ENCODE measurements around the gene IL12RB2.

Gene IL12RB2

GRCh38 chr1:67314696-67315095 lies 7.0 kb downstream of the IL12RB2 start:
- no peaks in the 10 kb centered on the region for H3K36me3 Mint-ChIP-seq (ENCODE audit: low read depth)
- H3K9me3 Mint-ChIP-seq: no peaks in the 10 kb centered on the region
- H3K4me3 Mint-ChIP-seq: no peak overlapping the region

DNA sequence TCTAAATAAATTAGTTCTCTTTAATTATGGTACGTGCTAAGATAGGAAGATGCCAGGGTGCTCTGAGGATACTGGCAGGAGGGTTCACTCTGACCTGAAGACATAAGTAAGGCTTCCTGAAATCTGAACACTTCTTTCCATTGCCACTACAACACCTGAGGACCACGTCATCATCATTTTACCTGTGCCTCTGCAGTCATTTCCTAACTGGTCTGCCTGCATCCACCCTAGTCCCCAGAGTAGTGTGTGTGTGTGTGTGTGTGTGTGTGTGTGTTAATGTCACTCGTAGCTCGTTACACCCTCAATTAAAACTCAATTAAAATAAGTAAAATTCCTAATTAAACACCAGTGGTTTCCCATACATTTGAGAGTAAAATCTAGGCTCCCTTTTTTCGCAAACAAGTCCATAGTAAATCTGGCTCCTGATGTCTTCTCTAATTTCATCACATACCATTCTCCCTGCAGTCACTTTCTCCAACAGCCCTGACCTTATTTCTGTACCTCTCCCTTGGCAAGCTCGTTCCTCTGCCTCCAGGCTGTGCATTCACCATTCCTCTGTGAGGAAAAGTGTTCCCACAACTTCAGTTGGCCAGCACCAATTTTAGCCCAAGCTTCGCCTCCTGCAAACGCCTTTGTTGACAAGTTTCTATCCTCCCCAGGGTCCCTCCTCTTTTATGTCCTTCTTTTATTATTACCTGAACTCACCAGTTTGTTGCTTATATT lies 8.7 kb downstream of the IL12RB2 start:
- no peak overlapping the region for H3K4me3 Mint-ChIP-seq
- H3K9me3 Mint-ChIP-seq: no peaks in the 10 kb centered on the region
- no peak for TF ChIP-seq CTCF (IDR thresholded peaks at IDR 0.05; ENCODE audit: unreplicated experiment in 3 of 3)
- no peaks in the 10 kb centered on the region for H3K4me1 Mint-ChIP-seq
- no peaks in the 10 kb centered on the region for H3K36me3 Mint-ChIP-seq (ENCODE audit: low read depth)
- peaks cover 14% of the 10 kb centered on the region for H3K27me3 Mint-ChIP-seq (ENCODE audit: low read depth)
- no peak overlapping the region for H3K27ac Mint-ChIP-seq

More at GRCh38 chr1:67314696-67315095, 7.0 kb downstream of the IL12RB2 start:
- no peak for TF ChIP-seq CTCF (IDR thresholded peaks at IDR 0.05; ENCODE audit: unreplicated experiment in 3 of 3)
- Mint-ChIP-seq H3K27me3 (ENCODE audit: low read depth) (peaks cover 20% of the 10 kb centered on the region), H3K4me1 (no peaks in the 10 kb centered on the region), H3K27ac (no peak overlapping the region)

DNA sequence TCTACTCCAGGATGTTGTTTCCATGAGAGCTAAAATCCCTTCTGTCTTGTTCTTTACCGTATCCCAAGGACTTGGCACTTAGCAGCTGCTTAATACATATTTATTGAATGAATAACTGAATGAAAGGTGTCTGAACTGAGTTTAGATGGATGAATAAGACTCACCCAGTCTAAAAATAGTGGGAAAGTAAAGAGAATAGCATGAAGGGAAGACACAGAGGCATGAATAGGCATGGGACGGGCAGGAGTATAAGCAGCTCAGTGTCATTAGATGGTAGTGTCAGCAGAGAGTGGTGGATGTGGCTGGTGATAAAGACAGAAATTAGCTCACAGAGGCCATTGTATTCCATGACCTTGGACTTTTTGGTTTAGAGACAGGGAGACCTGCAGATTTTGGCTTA lies 9.2 kb downstream of the IL12RB2 start:
- no peak for TF ChIP-seq CTCF (IDR thresholded peaks at IDR 0.05; ENCODE audit: unreplicated experiment in 3 of 3)
- Mint-ChIP-seq H3K9me3 (no peaks in the 10 kb centered on the region), H3K4me3 (no peak overlapping the region), H3K27me3 (ENCODE audit: low read depth) (peaks cover 13% of the 10 kb centered on the region), H3K36me3 (ENCODE audit: low read depth) (no peaks in the 10 kb centered on the region), H3K4me1 (no peaks in the 10 kb centered on the region), H3K27ac (no peak overlapping the region)

DNA sequence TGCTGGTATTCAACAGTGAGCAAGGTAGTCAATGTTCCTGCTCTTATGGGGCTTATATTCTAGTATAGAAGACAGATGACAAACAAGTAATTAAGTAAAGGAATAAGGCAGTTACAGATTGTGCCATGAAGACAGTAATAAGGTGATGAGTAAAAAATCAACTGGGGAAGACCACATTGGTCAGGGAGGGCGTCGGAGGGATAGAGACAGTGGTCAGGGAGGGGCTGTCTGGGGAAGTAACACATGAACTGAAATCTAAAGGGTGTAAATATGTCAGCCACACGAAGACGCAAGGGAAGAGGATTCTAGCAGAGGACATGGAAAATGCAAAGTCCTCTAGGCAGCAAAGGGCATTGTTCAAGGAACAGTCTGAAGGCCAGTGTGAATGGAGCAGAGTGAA lies 10.1 kb downstream of the IL12RB2 start:
- TF ChIP-seq CTCF (IDR thresholded peaks at IDR 0.05; ENCODE audit: unreplicated experiment in 3 of 3): no peak
- Mint-ChIP-seq H3K4me1 (no peaks in the 10 kb centered on the region), H3K4me3 (no peak overlapping the region), H3K36me3 (ENCODE audit: low read depth) (no peaks in the 10 kb centered on the region), H3K9me3 (no peaks in the 10 kb centered on the region), H3K27ac (no peak overlapping the region), H3K27me3 (ENCODE audit: low read depth) (peaks cover 6% of the 10 kb centered on the region)

DNA sequence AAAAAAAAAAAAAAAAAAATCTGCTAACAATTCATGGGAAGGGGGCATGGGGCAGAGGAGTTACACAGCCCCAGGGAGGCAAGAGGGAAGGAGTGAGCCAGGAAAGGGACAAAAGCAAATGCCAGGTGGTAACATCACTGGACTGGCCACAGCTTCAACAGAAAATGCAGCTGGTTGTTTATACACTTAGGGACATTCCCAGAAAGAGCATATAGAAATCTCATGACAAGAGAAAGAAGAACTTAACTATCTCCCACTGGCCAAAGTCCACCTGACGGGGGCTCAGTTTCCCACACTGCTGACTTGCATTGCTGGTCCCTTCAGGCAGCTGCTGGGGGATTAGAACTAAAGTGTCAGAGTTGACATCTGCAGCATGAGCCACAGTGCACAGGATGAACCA lies 14.8 kb downstream of the IL12RB2 start:
- H3K4me1 Mint-ChIP-seq: no peaks in the 10 kb centered on the region
- no peak overlapping the region for H3K4me3 Mint-ChIP-seq
- no peaks in the 10 kb centered on the region for H3K36me3 Mint-ChIP-seq (ENCODE audit: low read depth)
- no peak overlapping the region for H3K27ac Mint-ChIP-seq
- H3K27me3 Mint-ChIP-seq (ENCODE audit: low read depth): no peaks in the 10 kb centered on the region
- TF ChIP-seq CTCF (IDR thresholded peaks at IDR 0.05; ENCODE audit: unreplicated experiment in 3 of 3): no peak
- no peaks in the 10 kb centered on the region for H3K9me3 Mint-ChIP-seq

GRCh38 chr1:67323087-67323486 lies 15.4 kb downstream of the IL12RB2 start:
- Mint-ChIP-seq H3K9me3 (no peaks in the 10 kb centered on the region), H3K4me1 (no peaks in the 10 kb centered on the region)
- no peak for TF ChIP-seq CTCF (IDR thresholded peaks at IDR 0.05; ENCODE audit: unreplicated experiment in 3 of 3)

More at GRCh38 chr1:67323087-67323486, 15.4 kb downstream of the IL12RB2 start:
- Mint-ChIP-seq H3K27ac (no peak overlapping the region), H3K27me3 (ENCODE audit: low read depth) (no peaks in the 10 kb centered on the region), H3K36me3 (ENCODE audit: low read depth) (no peaks in the 10 kb centered on the region), H3K4me3 (no peak overlapping the region)
